KMS-11 (cell line): ENCODE results near the gene NPR1.
"Not testable (repeated sequence)": the region's sequence is repeated elsewhere in the genome, so short reads cannot be mapped to it uniquely, and the experiment has no call there.

ENCODE experiments used
- H2AFZ ChIP-seq: fragments of 200-600 bp; sonication (generic); 2 replicates; pipeline ENCODE4 v1.6.1; 2016; ENCODE audit warnings: antibody characterized with exemption, mixed run types, low read depth
- H3K27ac ChIP-seq: fragments of 200-600 bp; sonication (generic); 2 replicates; pipeline ENCODE4 v1.6.1; 2016; ENCODE audit warnings: mild to moderate bottlenecking, mixed run types
- H3K27me3 ChIP-seq: fragments of 200-600 bp; sonication (generic); 2 replicates; pipeline ENCODE4 v1.6.1; 2017; ENCODE audit warnings: mild to moderate bottlenecking, low read depth, mixed run types, moderate library complexity; ENCODE audit not compliant: insufficient read depth
- H3K36me3 ChIP-seq: fragments of 200-600 bp; sonication (generic); 2 replicates; pipeline ENCODE4 v1.6.1; 2017; ENCODE audit warnings: mild to moderate bottlenecking, mixed run types; ENCODE audit not compliant: insufficient read depth
- H3K4me1 ChIP-seq: fragments of 200-600 bp; sonication (generic); 2 replicates; pipeline ENCODE4 v1.6.1; 2016; ENCODE audit warnings: mild to moderate bottlenecking, low read depth, mixed run types; ENCODE audit not compliant: poor library complexity, severe bottlenecking
- H3K4me2 ChIP-seq: fragments of 200-600 bp; sonication (generic); 2 replicates; pipeline ENCODE4 v1.7.0; 2016; ENCODE audit warnings: mild to moderate bottlenecking, mixed run types
- H3K4me3 ChIP-seq: fragments of 200-600 bp; sonication (generic); IDR thresholded peaks from 2 replicates; pipeline ENCODE4 v1.6.1; 2017; ENCODE audit warnings: low read depth, low read length, mixed read lengths; ENCODE audit not compliant: insufficient read depth
- H3K79me2 ChIP-seq: fragments of 200-600 bp; sonication (generic); 2 replicates; pipeline ENCODE4 v1.6.1; 2016; ENCODE audit warnings: low read depth, mixed run types; ENCODE audit not compliant: insufficient read depth
- H3K9ac ChIP-seq: fragments of 200-600 bp; sonication (generic); 2 replicates; pipeline ENCODE4 v1.6.1; 2016; ENCODE audit warnings: mild to moderate bottlenecking, mixed run types
- H4K20me1 ChIP-seq: fragments of 200-600 bp; sonication (generic); 2 replicates; pipeline ENCODE4 v1.6.1; 2016; ENCODE audit warnings: mild to moderate bottlenecking, mixed run types; ENCODE audit not compliant: insufficient read depth
- CTCF ChIP-seq: fragments of 200-600 bp; sonication (generic); conservative IDR thresholded peaks from 2 replicates; pipeline ENCODE4 v1.6.1; 2017; ENCODE audit warnings: low read depth, mild to moderate bottlenecking, antibody characterized with exemption, low read length, moderate library complexity, mixed read lengths

The NPR1 gene

GRCh38 chr1:153636312-153636711, 42.2 kb upstream of the NPR1 start:
- Histone ChIP-seq H3K36me3 (peaks cover 46% of the 10 kb centered on the region; the same call in 1 of the 2 replicates), H3K27ac (no peak overlapping the region; the same call in 1 of the 2 replicates), H4K20me1 (no peaks in the 10 kb centered on the region)

GRCh38 chr1:153638261-153638660, 40.2 kb upstream of the NPR1 start:
- peaks cover 27% of the 10 kb centered on the region for H3K4me1 ChIP-seq
- H4K20me1 ChIP-seq, result no peaks in the 10 kb centered on the region
- peaks cover 59% of the 10 kb centered on the region for H3K79me2 ChIP-seq
- H2AFZ ChIP-seq, result no peak overlapping the region
- H3K4me3 ChIP-seq, result no peak overlapping the region
- no peak overlapping the region for H3K27ac ChIP-seq
- no peak overlapping the region for H3K9ac ChIP-seq
- H3K4me2 ChIP-seq, result no peak overlapping the region
- H3K27me3 ChIP-seq, result no peaks in the 10 kb centered on the region
- H3K36me3 ChIP-seq, result peaks cover 64% of the 10 kb centered on the region; the same call in 1 of the 2 replicates
- no peak for TF ChIP-seq CTCF

More at GRCh38 chr1:153636312-153636711, 42.2 kb upstream of the NPR1 start:
- H3K27me3 ChIP-seq, result no peaks in the 10 kb centered on the region
- H3K9ac ChIP-seq, result no peak overlapping the region
- no peak for TF ChIP-seq CTCF
- peaks cover 59% of the 10 kb centered on the region for H3K79me2 ChIP-seq
- peaks cover 31% of the 10 kb centered on the region for H3K4me1 ChIP-seq
- no peak overlapping the region for H2AFZ ChIP-seq
- H3K4me2 ChIP-seq, result no peak overlapping the region
- no peak overlapping the region for H3K4me3 ChIP-seq

GRCh38 chr1:153639280-153639679, 39.2 kb upstream of the NPR1 start:
- Histone ChIP-seq H3K4me3 (no peak overlapping the region), H3K27me3 (no peaks in the 10 kb centered on the region), H3K4me2 (no peak overlapping the region), H3K27ac (no peak overlapping the region), H3K4me1 (peaks cover 24% of the 10 kb centered on the region), H4K20me1 (no peaks in the 10 kb centered on the region), H3K9ac (no peak overlapping the region), H3K79me2 (peaks cover 57% of the 10 kb centered on the region), H3K36me3 (peaks cover 72% of the 10 kb centered on the region; the same call in 1 of the 2 replicates), H2AFZ (no peak overlapping the region)
- no peak for TF ChIP-seq CTCF

- Histone ChIP-seq H3K79me2 (peaks cover 48% of the 10 kb centered on the region), H3K36me3 (peaks cover 80% of the 10 kb centered on the region; the same call in 1 of the 2 replicates), H3K4me1 (peaks cover 20% of the 10 kb centered on the region)
- not testable (repeated sequence) for H3K27me3 ChIP-seq, H3K4me2 ChIP-seq, H3K9ac ChIP-seq, H4K20me1 ChIP-seq, H2AFZ ChIP-seq, H3K4me3 ChIP-seq, H3K27ac ChIP-seq
These were observed 38.3 kb upstream of the NPR1 start for GRCh38 chr1:153640213-153640612.

GRCh38 chr1:153640861-153641260, 37.6 kb upstream of the NPR1 start:
- Histone ChIP-seq H3K27ac (no peak overlapping the region), H3K79me2 (peaks cover 41% of the 10 kb centered on the region), H3K27me3 (no peaks in the 10 kb centered on the region), H3K9ac (no peak overlapping the region), H3K4me3 (no peak overlapping the region), H3K36me3 (peaks cover 84% of the 10 kb centered on the region), H3K4me1 (peaks cover 13% of the 10 kb centered on the region), H3K4me2 (no peak overlapping the region), H2AFZ (no peak overlapping the region), H4K20me1 (no peaks in the 10 kb centered on the region)
- TF ChIP-seq CTCF, result no peak
